Liver (tissue), 9 donors: ENCODE results near the gene RPS23. TPM values are rescaled to one million over a fixed set of nuclear protein-coding genes. Genes with fewer than 3 reads are reported as not detected.

Experiments used
- DNase-seq: peaks from one replicate; pipeline ENCODE4 v3.0.0-alpha.2; 2017; ENCODE audit warnings: low spot score
- H3K27ac ChIP-seq, 2 donors: one replicate each; pipeline ENCODE4 v1.7.0; 2013; ENCODE audit warnings: inconsistent platforms in 2 of 2, low read length in 2 of 2, control low read depth in 1 of 2, low read depth in 1 of 2, mild to moderate bottlenecking in 1 of 2
- H3K27me3 ChIP-seq, 4 donors: one replicate each; pipeline versions ENCODE4 v1.6.1 to v1.7.0; 2013; ENCODE audit warnings: low read length in 3 of 4, inconsistent platforms in 1 of 4, mild to moderate bottlenecking in 1 of 4, moderate library complexity in 1 of 4; ENCODE audit not compliant: control insufficient read depth in 4 of 4, insufficient read depth in 4 of 4
- H3K36me3 ChIP-seq, 4 donors: one replicate each; pipeline versions ENCODE4 v1.6.1 to v1.7.0; 2013; ENCODE audit warnings: low read length in 3 of 4, mild to moderate bottlenecking in 3 of 4, low read depth in 1 of 4, moderate library complexity in 1 of 4; ENCODE audit not compliant: control insufficient read depth in 4 of 4, insufficient read depth in 3 of 4
- H3K4me1 ChIP-seq, 4 donors: one replicate each; pipeline versions ENCODE4 v1.6.1 to v1.7.0; 2013; ENCODE audit warnings: low read length in 3 of 4, mild to moderate bottlenecking in 3 of 4, moderate library complexity in 1 of 4; ENCODE audit not compliant: control insufficient read depth in 4 of 4, insufficient read depth in 4 of 4
- H3K4me3 ChIP-seq, 3 donors: one replicate each; pipeline versions ENCODE4 v1.6.1 to v1.7.0; 2013; ENCODE audit warnings: low read length in 3 of 3, control low read depth in 1 of 3, low read depth in 1 of 3, mild to moderate bottlenecking in 1 of 3
- H3K9ac ChIP-seq, 2 donors: one replicate each; pipeline ENCODE4 v1.7.0; 2013; ENCODE audit warnings: low read length in 2 of 2, mild to moderate bottlenecking in 2 of 2, moderate library complexity in 2 of 2, control low read depth in 1 of 2, low read depth in 1 of 2
- H3K9me3 ChIP-seq, 4 donors: one replicate each; pipeline versions ENCODE4 v1.6.1 to v1.7.0; 2013; ENCODE audit warnings: low read length in 3 of 4; ENCODE audit not compliant: control insufficient read depth in 4 of 4
- EGR1 ChIP-seq, 2 donors: IDR thresholded peaks; 2 replicates each; pipeline ENCODE4 v1.6.1; 2016 to 2018; ENCODE audit warnings: antibody characterized with exemption in 2 of 2, low read depth in 2 of 2
- FOXA1 ChIP-seq: IDR thresholded peaks from 2 replicates; pipeline ENCODE4 v1.6.1; 2016; ENCODE audit warnings: antibody characterized with exemption
- FOXA2 ChIP-seq: IDR thresholded peaks from 2 replicates; pipeline ENCODE4 v1.6.1; 2016; ENCODE audit warnings: antibody characterized with exemption
- GABPA ChIP-seq, 2 donors: IDR thresholded peaks in 1 of 2; conservative IDR thresholded peaks in 1 of 2; 2 replicates each; pipeline ENCODE4 v1.6.1; 2016; ENCODE audit warnings: antibody characterized with exemption in 2 of 2, mild to moderate bottlenecking in 1 of 2, moderate library complexity in 1 of 2
- HNF4A ChIP-seq, 2 donors: conservative IDR thresholded peaks; 2 replicates each; pipeline ENCODE4 v1.6.1; 2016; ENCODE audit warnings: antibody characterized with exemption in 2 of 2, mild to moderate bottlenecking in 2 of 2
- HNF4G ChIP-seq: IDR thresholded peaks from 2 replicates; pipeline ENCODE4 v1.6.1; 2016; ENCODE audit warnings: antibody characterized with exemption
- JUND ChIP-seq, 2 donors: IDR thresholded peaks; 2 replicates each; pipeline ENCODE4 v1.6.1; 2016; ENCODE audit warnings: antibody characterized with exemption in 2 of 2
- NR2F2 ChIP-seq: IDR thresholded peaks from 2 replicates; pipeline ENCODE4 v1.6.1; 2016; ENCODE audit warnings: antibody characterized with exemption
- RAD21 ChIP-seq, 2 donors: IDR thresholded peaks; 2 replicates each; pipeline ENCODE4 v1.6.1; 2016; ENCODE audit warnings: antibody characterized with exemption in 2 of 2, mild to moderate bottlenecking in 2 of 2
- RXRA ChIP-seq, 2 donors: IDR thresholded peaks; 2 replicates each; pipeline ENCODE4 v1.6.1; 2017 to 2018; ENCODE audit warnings: antibody characterized with exemption in 2 of 2, mild to moderate bottlenecking in 1 of 2
- SP1 ChIP-seq: IDR thresholded peaks from 2 replicates; pipeline ENCODE4 v1.6.1; 2018; ENCODE audit warnings: antibody characterized with exemption, mild to moderate bottlenecking
- TAF1 ChIP-seq: conservative IDR thresholded peaks from 2 replicates; pipeline ENCODE4 v1.6.1; 2016; ENCODE audit warnings: antibody characterized with exemption, mild to moderate bottlenecking
- YY1 ChIP-seq: IDR thresholded peaks from 2 replicates; pipeline ENCODE4 v1.6.1; 2016; ENCODE audit warnings: antibody characterized with exemption, mild to moderate bottlenecking
- WGBS: extraction: QIAGEN DNeasy Blood & Tissue Kit; methylation state at CpG from one replicate; pipeline ENCODE4 v1.1.7; 2013; 5-methylcytosine and 5-hydroxymethylcytosine counted together
- polyA plus RNA-seq, 2 donors: library from polyadenylated mRNA; stranded (reverse) in 1 of 2; unstranded in 1 of 2; fragments of 200-250 nt in 1 of 2; fragments of >200 nt in 1 of 2; fragmentation: Nextera tagmentation in 1 of 2; extraction: Ambion mirVana in 1 of 2; gene quantifications; one replicate each; pipeline versions ENCODE4 v1.2.1 to v1.2.3, GENCODE V29; 2013 to 2015
- total RNA-seq, 2 donors: library from RNA; depleted of rRNA; stranded (reverse); fragments of >200 nt; gene quantifications; one replicate each; pipeline ENCODE4 v1.2.3, GENCODE V29; 2014
- TF ChIP-seq, protein P1 (sequence below): IDR thresholded peaks from 2 replicates; pipeline ENCODE4 v1.6.1; 2016; ENCODE audit warnings: antibody characterized with exemption
- TF ChIP-seq, protein P2 (sequence below): IDR thresholded peaks from 2 replicates; pipeline ENCODE4 v1.6.1; 2016; ENCODE audit warnings: antibody characterized with exemption
- TF ChIP-seq, protein P3 (sequence below): IDR thresholded peaks from 2 replicates; pipeline ENCODE4 v1.6.1; 2016; ENCODE audit warnings: antibody characterized with exemption, mild to moderate bottlenecking
- TF ChIP-seq, protein P4 (sequence below): fragments of 150-350 bp; IDR thresholded peaks from 2 replicates; pipeline ENCODE4 v1.5.1; 2017; ENCODE audit warnings: improper control_type of control experiment, low read depth, low read length; ENCODE audit not compliant: missing input control
- TF ChIP-seq, protein P5 (sequence below): IDR thresholded peaks from 2 replicates; pipeline ENCODE4 v1.6.1; 2016; ENCODE audit warnings: antibody characterized with exemption
- donor health status: healthy.
- donor health status: healthy.
- donor health status: healthy.
- donor health status: healthy.
- donor health status: healthy.

The RPS23 gene
- total and polyA plus RNA-seq, 4 donors = 447 to 1,610 (median 618) TPM

DNA sequence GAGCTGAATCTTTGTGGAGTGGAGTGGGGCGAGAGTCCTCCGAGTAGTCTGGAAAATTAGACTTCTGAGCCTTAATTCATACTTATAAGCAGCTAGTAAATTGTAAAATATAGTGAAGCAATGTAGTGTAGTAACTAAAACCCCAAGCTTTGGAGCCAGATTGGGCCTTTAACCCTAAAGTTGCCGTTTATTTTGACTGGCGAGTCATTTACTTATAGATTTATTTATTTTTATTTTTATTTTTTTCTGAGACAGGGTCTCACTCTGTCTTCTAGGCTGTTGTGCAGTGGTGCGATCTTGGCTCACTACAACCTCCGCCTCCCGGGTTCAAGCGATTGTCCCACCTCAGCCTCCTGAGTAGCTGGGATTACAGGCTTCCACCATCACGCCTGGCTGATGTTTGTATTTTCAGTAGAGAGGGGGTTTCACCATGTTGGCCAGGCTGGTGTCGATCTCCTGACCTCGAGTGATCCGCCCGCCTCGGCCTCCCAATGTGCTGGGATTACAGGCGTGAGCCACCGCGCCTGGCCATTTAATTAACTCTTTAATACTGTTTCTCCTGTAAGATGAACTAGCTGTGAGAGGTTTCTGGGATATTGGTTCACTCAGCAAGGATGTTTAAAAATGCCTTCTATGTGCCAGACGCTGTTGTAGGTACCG is 687 bp upstream of the RPS23 start:
- 28% methylated on average over 19 of the region's 19 CpGs for WGBS
- DNase-seq = no peak
- peaks cover 9 to 23% (median 21%) of the 10 kb centered on the region in 4 donors for H3K36me3 ChIP-seq
- H3K4me3 ChIP-seq = peak overlapping the region; percentile 91 to 100 (median 92)
- no peaks in the 10 kb centered on the region for H3K27me3 ChIP-seq
- H3K9me3 ChIP-seq = no peaks in the 10 kb centered on the region
- H3K9ac ChIP-seq = peak overlapping the region; percentile 99
- TF ChIP-seq, protein P1, sequence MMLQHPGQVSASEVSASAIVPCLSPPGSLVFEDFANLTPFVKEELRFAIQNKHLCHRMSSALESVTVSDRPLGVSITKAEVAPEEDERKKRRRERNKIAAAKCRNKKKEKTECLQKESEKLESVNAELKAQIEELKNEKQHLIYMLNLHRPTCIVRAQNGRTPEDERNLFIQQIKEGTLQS = no peak
- TF ChIP-seq GABPA (IDR thresholded peaks at IDR 0.05 in 1 of 2, conservative IDR thresholded peaks at IDR 0.05 in 1 of 2) = no peak
- TF ChIP-seq FOXA1 = no peak
- no peak for TF ChIP-seq HNF4A (conservative IDR thresholded peaks at IDR 0.05)
- TF ChIP-seq TAF1 = no peak
- no peak for TF ChIP-seq SP1
- no peak for TF ChIP-seq FOXA2
- TF ChIP-seq, protein P2, sequence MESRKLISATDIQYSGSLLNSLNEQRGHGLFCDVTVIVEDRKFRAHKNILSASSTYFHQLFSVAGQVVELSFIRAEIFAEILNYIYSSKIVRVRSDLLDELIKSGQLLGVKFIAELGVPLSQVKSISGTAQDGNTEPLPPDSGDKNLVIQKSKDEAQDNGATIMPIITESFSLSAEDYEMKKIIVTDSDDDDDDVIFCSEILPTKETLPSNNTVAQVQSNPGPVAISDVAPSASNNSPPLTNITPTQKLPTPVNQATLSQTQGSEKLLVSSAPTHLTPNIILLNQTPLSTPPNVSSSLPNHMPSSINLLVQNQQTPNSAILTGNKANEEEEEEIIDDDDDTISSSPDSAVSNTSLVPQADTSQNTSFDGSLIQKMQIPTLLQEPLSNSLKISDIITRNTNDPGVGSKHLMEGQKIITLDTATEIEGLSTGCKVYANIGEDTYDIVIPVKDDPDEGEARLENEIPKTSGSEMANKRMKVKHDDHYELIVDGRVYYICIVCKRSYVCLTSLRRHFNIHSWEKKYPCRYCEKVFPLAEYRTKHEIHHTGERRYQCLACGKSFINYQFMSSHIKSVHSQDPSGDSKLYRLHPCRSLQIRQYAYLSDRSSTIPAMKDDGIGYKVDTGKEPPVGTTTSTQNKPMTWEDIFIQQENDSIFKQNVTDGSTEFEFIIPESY = no peak
- no peak for TF ChIP-seq HNF4G
- TF ChIP-seq JUND (IDR thresholded peaks at IDR 0.05) = no peak
- TF ChIP-seq, protein P3, sequence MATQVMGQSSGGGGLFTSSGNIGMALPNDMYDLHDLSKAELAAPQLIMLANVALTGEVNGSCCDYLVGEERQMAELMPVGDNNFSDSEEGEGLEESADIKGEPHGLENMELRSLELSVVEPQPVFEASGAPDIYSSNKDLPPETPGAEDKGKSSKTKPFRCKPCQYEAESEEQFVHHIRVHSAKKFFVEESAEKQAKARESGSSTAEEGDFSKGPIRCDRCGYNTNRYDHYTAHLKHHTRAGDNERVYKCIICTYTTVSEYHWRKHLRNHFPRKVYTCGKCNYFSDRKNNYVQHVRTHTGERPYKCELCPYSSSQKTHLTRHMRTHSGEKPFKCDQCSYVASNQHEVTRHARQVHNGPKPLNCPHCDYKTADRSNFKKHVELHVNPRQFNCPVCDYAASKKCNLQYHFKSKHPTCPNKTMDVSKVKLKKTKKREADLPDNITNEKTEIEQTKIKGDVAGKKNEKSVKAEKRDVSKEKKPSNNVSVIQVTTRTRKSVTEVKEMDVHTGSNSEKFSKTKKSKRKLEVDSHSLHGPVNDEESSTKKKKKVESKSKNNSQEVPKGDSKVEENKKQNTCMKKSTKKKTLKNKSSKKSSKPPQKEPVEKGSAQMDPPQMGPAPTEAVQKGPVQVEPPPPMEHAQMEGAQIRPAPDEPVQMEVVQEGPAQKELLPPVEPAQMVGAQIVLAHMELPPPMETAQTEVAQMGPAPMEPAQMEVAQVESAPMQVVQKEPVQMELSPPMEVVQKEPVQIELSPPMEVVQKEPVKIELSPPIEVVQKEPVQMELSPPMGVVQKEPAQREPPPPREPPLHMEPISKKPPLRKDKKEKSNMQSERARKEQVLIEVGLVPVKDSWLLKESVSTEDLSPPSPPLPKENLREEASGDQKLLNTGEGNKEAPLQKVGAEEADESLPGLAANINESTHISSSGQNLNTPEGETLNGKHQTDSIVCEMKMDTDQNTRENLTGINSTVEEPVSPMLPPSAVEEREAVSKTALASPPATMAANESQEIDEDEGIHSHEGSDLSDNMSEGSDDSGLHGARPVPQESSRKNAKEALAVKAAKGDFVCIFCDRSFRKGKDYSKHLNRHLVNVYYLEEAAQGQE = no peak
- TF ChIP-seq RAD21 (IDR thresholded peaks at IDR 0.05) = no peak
- TF ChIP-seq, protein P4, sequence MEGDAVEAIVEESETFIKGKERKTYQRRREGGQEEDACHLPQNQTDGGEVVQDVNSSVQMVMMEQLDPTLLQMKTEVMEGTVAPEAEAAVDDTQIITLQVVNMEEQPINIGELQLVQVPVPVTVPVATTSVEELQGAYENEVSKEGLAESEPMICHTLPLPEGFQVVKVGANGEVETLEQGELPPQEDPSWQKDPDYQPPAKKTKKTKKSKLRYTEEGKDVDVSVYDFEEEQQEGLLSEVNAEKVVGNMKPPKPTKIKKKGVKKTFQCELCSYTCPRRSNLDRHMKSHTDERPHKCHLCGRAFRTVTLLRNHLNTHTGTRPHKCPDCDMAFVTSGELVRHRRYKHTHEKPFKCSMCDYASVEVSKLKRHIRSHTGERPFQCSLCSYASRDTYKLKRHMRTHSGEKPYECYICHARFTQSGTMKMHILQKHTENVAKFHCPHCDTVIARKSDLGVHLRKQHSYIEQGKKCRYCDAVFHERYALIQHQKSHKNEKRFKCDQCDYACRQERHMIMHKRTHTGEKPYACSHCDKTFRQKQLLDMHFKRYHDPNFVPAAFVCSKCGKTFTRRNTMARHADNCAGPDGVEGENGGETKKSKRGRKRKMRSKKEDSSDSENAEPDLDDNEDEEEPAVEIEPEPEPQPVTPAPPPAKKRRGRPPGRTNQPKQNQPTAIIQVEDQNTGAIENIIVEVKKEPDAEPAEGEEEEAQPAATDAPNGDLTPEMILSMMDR = no peak
- no peak for TF ChIP-seq NR2F2
- TF ChIP-seq EGR1 (IDR thresholded peaks at IDR 0.05; ENCODE audit: low read depth in 2 of 2) = no peak
- no peak for TF ChIP-seq YY1
- TF ChIP-seq, protein P5, sequence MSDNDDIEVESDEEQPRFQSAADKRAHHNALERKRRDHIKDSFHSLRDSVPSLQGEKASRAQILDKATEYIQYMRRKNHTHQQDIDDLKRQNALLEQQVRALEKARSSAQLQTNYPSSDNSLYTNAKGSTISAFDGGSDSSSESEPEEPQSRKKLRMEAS = no peak
- TF ChIP-seq RXRA (IDR thresholded peaks at IDR 0.05) = no peak
- H3K27ac ChIP-seq = peak overlapping the region; percentile 86 to 93
- peaks cover 5 to 25% (median 15%) of the 10 kb centered on the region in 4 donors for H3K4me1 ChIP-seq
